ENCODE measurements around the gene MEI4.
"Not testable (repeated sequence)": the region's sequence is repeated elsewhere in the genome, so short reads cannot be mapped to it uniquely, and the experiment has no call there.

The MEI4 gene, protein sequence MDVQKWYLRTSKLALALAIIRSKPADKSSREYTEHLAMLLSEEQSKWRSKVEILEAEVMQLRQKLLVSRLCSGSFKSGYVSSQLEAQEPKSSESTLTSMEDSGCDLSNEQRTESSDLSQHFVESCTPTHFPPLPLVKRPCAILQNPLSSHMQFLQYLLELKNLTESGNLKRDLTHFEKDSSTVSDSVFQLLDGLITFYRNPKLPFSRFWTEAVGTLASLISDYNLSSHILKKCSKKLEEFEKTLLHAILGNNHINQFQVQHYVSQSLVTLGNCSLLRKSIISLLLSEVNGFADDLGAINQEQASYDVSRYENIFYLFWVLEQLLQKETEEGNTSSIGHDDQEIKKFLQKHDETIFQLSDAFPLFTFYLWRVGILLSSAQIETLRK

DNA sequence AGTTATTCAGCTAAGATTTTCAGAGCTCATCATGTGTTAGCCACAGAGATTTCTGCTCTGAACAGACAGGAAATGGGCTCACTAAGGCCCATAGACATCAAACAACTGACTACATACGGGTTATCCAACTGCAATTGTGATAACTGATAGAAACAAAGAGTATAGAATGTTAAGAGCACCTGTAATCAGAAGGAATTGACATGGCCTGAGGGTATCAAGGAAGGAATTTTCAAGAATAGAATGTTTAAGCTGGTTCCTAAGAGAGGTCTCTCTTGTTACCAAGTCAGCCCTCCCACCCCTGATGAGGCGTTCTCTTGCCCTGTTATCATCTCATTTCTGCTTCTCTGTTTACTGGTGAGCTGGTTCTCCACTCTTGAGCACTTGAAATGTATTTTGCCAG lies at the start of gene MEI4:
TSS of gene MEI4 (plus strand) at position 301 of the 400 bp plus-strand sequence. CDS start 37,633 bp downstream, outside the sequence.
- no peak for DNase-seq

DNA sequence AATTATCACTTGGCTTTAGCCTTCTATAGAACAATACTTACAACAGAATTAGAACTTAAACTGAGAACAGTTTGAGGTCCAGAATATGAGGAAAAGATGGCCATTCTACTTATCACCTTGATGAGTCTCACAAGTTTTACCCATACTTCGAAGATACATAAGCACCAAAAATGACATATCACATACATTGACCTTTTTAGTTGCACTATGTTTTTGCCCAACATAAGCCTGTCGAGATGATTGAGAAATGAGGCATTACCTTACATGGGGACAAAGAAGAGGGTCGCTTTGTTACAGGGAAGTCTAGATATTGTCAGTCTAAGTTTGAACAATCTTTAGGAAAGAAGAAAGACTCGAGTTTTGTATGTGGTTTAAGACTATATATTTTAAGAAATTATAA lies 48.4 kb upstream of the MEI4 start:
- DNase-seq = no peak

DNA sequence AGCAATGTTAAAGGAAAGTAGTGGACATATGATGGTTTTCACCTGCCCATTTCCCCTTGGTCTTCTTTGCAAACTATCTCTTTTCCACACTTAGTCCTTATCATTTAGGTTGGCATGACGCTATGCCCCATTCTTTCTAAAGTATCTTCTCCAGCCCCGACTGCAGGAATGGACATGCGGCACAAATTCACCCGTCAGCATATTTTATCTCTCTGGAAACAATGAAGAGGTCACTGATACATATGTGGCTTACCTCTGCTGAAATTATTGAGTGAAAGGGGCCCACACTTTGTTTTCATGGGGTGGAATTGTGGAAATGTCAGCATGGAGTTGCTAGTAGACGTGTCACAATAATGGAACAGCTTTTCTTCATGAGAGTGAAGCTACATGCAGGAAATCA lies 45.8 kb upstream of the MEI4 start:
- no peak for DNase-seq

DNA sequence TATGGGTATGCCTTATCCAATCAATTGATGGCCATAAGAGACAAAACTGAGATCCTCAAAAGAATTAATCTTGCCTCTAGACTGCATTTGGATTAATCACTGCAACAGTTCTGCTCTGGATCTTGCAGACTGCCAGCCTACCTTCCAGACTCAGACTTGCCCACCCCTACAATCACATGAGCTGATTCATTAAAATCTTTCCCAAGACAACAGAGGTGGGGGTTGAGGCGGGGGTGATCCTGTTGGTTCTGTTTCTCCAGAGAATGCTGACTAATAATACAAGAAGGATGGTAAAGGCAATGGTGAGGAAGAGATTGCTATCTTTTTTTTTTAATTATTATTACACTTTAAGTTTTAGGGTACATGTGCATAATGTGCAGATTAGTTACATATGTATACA lies 43.7 kb upstream of the MEI4 start:
- no peak for DNase-seq

DNA sequence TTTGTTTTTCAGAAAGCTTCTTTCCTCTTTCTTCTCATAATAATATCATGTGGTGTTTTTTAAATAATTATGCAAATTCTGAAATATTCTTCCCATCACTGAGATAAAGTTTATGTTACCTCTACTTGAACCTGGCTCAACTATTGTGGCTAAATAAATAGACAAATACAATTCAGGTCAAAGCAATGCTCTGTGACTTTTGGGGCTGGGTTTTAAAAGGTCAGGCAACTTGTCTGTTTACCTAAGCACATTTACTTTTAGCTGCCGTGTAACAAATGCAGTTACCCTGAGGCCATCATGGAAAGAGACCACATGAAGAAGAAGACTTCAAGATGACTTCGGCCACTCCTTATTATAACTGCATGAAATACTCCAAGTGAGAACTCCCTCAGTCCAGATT lies 33.7 kb upstream of the MEI4 start:
- DNase-seq = no peak

DNA sequence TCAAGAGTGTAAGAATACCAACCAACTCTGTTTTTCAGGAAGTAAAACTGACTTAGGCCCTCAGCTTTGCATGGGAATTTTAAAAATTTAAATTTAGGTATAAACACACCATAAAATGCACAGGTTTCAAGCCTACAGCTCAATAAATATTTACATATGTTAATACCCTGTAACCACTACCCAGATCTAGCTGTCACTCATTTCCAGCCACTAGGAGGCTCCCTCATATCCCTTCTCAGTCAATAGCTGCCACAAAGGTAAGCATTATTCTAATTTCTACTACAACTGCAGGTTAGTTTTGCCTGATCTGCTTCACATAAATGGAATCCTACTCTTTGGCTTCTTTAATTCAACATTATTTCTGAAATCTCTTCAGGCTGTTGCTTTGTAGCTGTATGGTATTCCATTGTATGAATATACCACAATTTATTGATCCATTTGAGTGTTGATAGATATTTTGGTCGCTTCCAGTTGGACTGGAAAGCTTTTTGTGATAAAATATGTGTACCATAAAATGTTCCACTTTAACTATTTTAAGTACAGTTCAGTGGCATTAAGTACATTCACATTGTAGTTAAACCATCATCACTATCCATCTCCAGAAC lies 32.5 kb upstream of the MEI4 start:
- DNase-seq = no peak

DNA sequence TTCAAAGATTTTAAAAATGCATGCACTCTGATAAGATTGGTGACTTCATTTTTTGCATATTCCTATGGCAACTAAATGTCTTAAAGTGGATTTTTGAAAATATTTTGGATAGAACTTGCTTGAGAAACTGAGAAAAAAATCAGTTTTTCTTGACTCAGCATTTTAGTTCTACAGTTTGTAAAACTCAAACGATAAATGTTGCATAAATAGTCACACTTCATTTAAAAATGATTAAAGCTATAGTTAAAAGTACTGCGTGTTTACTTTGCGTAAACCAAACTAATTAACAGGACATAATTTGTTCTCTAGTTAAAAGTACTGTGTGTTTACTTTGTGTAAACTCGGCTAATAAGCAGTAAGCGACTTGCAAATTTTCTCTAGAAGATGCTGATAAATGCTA lies 28.3 kb upstream of the MEI4 start:
- no peak for DNase-seq

DNA sequence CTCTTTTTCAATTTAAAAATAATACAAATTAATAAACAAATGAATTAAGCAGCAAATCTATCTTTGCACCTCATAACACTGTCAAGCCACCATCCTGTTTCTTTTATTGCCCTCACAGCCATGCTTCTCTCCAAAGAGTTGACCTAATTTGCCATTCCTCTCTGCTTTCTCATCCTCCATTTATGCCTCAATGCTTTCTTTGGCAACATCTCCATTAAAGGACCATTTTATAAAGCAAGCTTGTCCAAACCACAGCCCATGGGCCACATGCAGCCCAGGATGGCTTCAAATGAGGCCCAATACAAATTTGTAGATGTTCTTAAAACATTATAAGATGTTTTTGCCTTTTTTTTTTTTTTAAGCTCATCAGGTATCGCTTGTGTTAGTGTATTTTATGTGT lies 26.4 kb upstream of the MEI4 start:
- no peak for DNase-seq

DNA sequence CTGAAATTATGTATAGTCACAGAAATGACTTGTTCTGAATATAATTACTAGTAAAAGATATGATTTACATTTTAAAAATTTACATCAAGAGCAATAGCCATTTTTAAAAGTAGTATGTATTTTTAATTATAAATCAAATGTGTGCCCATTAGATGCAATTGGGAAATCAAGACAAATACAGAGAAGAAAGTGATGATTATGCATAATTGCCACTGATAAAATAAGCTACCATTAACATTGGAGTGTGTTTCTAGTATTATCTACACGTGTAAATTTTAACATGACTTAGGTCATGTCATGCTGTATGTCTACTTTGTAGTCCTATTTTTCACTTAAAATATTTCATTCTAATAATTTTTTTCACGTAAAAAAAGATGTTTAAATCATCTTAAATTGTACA lies 22.8 kb upstream of the MEI4 start:
- no peak for DNase-seq

DNA sequence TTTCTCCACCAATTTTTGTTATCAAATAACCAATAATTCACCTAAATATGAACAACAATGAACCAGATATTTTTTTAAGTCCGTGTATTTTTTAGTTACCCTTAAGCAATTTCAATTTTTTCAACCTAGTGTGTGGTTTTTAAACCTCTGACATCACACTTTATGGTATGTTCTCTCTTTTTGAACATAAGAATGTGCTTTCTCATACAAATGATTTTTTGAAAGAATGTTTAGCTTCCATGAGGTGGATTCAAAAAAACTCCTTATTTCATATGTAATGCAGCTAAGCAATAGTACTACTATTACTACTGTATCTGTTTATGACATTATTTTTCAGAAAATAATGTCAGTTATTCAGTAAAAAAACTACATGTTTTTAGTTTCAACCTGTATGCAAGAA lies 19.4 kb upstream of the MEI4 start:
- no peak for DNase-seq

DNA sequence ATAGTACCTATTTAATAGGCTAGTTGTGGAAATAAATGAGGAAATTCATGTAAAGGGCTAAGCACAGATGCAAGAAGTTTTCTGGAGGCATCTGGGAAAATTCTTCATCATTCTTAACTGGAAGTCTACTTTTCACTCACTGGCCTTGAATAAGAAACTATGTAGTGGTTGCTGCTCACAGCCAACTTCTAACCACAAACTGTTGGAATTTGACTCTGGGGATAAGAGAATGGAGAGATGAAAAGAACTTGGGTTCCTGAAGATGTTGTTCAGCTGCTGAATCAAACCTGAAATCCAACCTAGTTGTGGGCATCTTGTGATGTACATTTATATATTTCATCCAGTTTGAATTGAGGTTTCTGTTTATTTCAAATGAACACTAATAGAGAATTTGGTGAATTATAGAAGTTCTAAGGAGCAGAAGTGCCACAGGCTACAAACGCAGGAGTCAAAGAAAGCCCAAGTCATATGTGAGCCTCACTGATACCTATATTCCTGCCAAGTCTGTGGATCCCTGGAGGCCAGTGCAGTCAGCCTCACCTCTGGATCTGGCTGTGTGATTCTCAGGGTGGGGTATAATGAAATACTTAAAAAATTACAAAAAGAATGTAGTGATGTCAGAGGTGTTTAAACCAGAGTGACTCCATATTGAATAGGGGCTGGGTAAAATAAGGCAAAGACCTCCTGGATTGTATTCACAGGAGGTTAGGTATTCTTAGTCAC lies 18.7 kb upstream of the MEI4 start:
- no peak for DNase-seq

DNA sequence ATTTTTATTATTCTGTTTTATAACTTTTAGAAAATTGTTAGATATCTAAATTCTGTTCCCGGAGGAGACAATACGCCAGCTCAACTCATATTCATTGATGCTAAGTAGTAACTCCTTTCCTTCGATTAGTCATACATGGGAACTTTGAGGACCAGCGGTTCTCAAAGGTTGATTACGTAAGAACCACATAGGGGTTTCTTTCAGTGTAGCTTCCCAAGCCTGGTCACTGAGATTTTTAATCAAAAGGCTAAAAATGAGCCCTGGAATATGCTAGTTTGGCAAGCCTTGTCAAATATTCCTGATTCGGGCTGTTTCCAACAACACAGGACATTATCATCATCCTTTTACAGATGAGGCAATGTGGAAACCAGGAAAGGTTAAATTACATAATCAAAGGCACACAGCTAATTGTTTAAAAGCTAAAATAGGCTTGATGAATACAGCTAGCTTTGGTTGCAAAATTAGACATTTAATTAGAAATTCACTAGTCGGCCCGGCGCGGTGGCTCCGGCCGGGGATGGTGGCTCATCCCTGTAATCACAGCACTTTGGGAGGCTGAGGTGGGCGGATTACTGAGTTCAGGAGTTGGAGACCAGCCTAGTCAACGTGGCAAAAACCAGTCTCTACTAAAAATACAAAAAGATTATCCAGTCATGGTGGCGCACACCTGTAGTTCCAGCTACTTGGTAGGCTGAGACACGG lies 14.6 kb upstream of the MEI4 start:
- no peak for DNase-seq

DNA sequence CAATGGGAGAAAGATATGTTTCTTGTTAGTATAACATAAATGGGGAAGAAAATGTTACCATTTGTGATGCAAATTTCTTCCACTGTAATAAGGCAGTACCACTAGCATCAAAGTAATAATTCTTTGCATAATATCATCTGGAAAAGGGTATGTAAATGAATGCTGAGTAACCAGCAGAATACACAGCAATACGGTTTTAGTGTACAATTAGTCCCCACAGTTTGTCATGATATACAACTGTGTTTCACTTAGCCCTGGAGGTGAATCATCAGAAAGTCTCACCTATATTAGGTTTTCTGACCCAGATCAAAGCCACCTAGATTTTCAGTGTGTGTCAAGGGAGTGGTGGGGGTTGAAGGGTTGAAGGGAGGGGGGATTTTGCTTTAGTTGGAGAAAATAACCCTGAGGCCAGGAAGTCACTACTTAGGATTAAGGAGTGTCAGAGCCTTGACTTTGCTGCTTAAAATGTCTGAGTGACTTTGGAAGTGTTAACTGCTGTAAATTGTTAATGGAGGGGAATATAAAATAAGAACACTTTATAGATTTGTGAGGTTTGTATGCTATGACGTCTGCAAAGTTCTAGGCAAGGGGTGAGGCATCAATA lies 8.6 kb upstream of the MEI4 start:
- no peak for DNase-seq

DNA sequence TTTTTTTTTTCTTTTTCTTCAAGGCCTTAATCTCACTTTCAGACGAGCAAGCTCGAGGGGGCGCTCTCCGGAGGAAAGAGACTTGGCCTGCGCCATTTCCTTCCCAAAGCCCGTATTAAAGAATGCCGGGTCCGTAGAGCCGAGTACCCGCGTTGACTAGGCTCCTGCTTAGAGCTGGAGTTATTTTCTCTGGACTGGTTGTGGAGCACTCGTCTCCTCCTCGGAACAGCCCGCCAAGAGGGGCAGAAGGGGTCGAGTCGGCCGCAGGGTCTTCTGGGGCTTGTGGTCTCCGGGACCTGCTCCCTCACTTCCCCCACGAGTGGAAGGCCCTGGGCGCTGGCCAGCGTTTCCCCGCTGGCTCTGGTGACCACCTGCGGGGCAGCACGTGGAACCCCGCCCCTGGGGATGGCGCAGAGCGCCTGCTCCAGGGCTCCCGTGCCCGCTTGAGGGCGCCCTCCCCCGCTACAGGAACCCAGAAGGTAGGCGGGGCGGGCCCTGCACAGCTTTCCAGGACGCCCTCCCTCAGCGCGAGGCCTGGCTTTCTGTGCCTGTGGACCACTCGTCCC lies 2.7 kb upstream of the MEI4 start:
- peak in 1 of 2 donors; percentile 17 for DNase-seq

DNA sequence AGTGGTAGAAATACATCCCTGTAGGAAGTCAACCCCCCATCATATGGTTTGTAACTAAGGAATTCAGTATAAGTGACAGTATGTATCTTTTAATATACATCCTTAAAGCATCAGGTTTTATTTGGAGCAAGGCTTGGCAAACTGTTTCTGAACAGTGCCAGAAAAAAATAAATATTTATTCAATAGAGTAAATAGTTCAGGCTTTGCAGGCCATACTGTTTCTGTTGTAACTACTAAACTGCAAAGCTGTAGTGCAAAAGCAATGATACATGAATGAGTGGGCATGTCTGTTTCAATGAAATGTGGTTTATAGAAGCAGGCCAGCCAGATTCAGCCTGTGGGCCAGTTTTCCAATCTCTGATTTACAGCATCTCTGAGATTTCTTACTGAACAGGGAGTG lies 977 bp downstream of the MEI4 start:
- DNase-seq = no peak

DNA sequence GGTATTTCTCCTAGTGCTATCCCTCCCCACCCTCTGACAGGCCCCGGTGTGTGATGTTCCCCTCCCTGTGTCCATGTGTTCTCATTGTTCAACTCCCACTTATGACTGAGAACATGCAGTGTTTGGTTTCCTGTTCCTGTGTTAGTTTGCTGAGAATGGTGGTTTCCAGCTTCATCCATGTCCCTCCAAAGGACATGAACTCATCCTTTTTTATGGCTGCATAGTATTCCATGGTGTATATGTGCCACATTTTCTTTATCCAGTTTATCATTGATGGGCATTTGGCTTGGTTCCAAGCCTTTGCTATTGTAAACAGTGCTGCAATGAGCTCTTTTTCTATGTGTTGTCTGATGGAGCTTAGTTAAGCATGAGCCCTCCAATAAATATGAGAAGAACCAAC lies 2.2 kb downstream of the MEI4 start:
- DNase-seq = not testable (repeated sequence)

DNA sequence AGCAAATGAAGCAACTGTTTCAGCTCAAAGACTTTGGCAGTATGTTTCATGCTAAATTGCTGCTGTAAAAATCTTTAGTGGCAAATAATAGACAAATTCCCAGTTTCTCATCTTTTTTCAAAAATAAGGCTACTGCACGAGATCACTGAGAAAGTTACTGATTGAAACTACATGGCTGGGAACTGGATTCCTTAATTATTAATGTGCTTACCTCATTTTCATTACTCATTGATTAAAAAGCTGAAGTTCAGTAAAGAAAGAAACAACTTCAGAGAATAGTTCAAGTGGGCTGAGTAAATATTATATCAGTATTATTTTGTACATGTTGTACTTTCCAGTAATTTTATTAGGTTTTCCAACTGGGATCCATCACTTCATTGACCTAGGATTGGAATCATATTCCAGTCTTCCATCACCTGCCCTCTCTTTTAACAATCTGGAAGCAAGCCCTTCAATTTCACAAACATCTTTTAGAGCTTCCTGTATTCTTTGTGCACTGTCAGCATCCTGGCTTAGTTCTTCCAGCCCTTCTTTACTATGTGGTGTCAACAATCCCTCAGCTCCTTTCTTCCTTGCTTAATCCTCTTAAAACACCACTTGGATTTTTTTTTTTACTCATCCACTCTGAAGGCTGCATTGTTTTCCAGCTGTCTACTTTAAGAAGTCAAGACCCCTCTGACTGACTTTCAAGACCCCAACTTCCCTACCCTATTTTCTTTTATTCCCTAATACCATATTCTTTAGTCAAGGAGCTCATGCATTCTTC lies 4.3 kb downstream of the MEI4 start:
- DNase-seq = no peak

DNA sequence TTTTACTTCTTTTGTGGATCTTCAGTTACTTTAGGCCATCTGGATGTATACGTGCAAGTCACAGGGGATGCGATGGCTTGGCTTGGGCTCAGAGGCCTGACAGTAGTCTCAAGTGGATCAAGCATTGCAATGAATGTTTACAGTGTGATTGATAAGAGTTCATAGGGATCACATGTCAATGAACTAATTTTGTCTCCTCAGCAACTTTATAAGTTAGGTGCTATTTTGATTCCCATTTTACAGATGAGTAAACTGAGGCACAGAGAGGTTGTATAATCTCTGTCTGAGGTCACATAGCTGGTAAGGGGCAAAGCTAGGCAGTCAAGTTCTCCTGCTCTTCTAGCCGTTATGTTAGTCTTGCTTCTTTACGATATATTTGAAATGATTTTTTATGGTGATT lies 13.5 kb downstream of the MEI4 start:
- no peak for DNase-seq

DNA sequence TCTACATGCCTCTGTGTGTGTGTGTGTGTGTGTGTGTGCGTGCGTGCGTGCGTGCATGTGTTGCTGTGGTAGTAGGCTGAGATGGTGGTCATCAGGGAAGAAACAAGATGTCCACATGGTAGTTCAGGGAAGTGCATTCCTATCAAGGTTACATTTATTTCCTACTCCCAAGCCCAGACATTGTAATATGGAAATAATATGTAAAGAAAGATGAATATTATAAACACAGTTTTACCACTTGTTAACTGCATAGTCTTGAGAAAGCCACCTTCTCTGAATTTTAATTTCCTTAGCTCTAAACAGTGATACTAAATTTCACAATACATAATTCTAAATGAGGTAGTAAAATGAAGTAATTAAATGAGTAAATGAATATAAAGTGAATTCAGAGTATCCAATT lies 14.0 kb downstream of the MEI4 start:
- DNase-seq = no peak

DNA sequence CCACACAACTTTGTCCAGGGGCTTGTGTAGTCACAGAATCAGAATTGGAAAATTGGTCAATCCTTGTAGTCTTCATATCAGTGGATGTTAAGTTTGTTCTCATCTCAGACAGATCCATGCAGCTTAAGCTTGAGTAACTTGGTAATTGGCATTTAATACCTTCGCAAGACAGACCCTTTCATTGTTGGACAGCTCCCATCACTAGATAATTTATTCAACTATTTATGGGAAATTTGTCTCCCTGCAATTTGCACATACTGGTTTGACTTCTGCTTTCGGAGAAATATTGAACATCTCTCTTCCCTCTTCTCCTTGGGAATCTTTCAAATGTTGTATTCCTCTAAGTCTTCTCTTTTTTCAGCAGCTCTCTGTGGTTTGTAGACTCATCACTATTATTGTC lies 17.1 kb downstream of the MEI4 start:
- no peak for DNase-seq

DNA sequence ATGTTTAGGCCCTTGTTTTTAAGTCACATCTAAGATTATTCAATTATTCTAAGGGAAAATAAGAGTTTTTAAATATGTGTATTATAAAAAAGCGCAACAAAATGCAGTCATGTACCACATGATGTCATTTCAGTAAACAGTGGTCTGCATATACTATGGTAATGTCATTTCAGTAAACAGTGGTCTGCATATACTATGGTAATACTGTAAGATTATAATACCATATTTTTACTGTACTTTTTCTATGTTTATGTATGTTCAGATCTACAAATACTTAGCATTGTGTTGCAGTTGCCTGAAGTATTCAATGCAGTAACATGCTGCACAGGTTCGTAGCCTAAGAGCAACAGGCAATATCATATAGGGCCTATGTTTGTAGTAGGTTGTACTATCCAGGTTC lies 21.4 kb downstream of the MEI4 start:
- DNase-seq = no peak

DNA sequence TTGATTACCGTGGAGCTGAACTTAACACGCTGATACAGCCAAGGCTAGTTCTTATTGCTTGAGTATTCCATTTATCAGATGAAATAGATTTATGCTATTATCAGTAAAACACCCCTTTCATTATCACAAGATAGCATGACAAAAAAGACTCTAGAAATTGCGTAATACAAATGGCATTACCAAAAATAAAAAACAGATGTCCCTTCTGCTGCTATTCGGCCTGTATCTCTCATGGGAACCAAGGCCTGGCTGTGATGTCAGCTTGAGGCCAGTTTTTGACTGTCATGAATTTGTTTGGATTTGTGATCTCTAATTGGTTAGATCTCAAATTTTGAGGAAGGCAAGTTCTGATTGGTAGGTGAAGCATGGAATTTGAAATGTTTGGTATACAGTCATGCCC lies 25.2 kb downstream of the MEI4 start:
- DNase-seq = no peak
